Measurements from ENCODE around the gene KIRREL1. TPM values are rescaled to one million over a fixed set of nuclear protein-coding genes. Genes with fewer than 3 reads are reported as not detected.

KIRREL1 gene
- total RNA-seq, 2 donors from 2014 or later: 18.6 to 50.2 TPM

GRCh38 chr1:158013840-158014730, 20.6 kb downstream of the KIRREL1 start:
- TF ChIP-seq CTCF (IDR thresholded peaks at IDR 0.05) (no peak), POLR2A (IDR thresholded peaks at IDR 0.05) (no peak), POLR2AphosphoS5 (IDR thresholded peaks at IDR 0.05) (no peak)
- no peaks in the 10 kb centered on the region for H3K4me1 ChIP-seq (replicated peaks)
- peak overlapping the region; percentile 24 to 35 for H3K27ac ChIP-seq
- H3K27me3 ChIP-seq (replicated peaks; ENCODE audit: insufficient read depth): no peaks in the 10 kb centered on the region
- DNase-seq (ENCODE audit: low spot score): no peak
- H3K4me3 ChIP-seq: no peak overlapping the region
- H3K36me3 ChIP-seq: no peaks in the 10 kb centered on the region
- 55% methylated on average over 12 of the region's 12 CpGs for WGBS
- no peaks in the 10 kb centered on the region for H3K9me3 ChIP-seq
- intact Hi-C loops (cut with DNase I): no loop called here

GRCh38 chr1:158014731-158015320, 21.4 kb downstream of the KIRREL1 start:
- TF ChIP-seq CTCF (IDR thresholded peaks at IDR 0.05): no peak
- TF ChIP-seq POLR2AphosphoS5 (IDR thresholded peaks at IDR 0.05): no peak
- no peak for TF ChIP-seq POLR2A (IDR thresholded peaks at IDR 0.05)
- Histone ChIP-seq H3K27ac (peak overlapping the region in 1 of 2 donors; percentile 24), H3K4me1 (replicated peaks) (no peaks in the 10 kb centered on the region)

GRCh38 chr1:158016651-158017335, 23.3 kb downstream of the KIRREL1 start:
- intact Hi-C loops (cut with DNase I): no loop called here

More at GRCh38 chr1:158014731-158015320, 21.4 kb downstream of the KIRREL1 start:
- DNase-seq (ENCODE audit: low spot score): no peak
- intact Hi-C loops (cut with DNase I): no loop called here
- Histone ChIP-seq H3K27me3 (replicated peaks; ENCODE audit: insufficient read depth) (no peaks in the 10 kb centered on the region), H3K4me3 (no peak overlapping the region), H3K9me3 (no peaks in the 10 kb centered on the region), H3K36me3 (no peaks in the 10 kb centered on the region)
- 61% methylated on average over 6 of the region's 6 CpGs for WGBS

More at GRCh38 chr1:158016651-158017335, 23.3 kb downstream of the KIRREL1 start:
- 71% methylated on average over 10 of the region's 10 CpGs for WGBS
- H3K4me1 ChIP-seq (replicated peaks): peaks cover 6% of the 10 kb centered on the region
- no peak overlapping the region for H3K27ac ChIP-seq
- no peaks in the 10 kb centered on the region for H3K27me3 ChIP-seq (replicated peaks; ENCODE audit: insufficient read depth)
- no peaks in the 10 kb centered on the region for H3K9me3 ChIP-seq
- TF ChIP-seq CTCF (IDR thresholded peaks at IDR 0.05) (no peak), POLR2A (IDR thresholded peaks at IDR 0.05) (no peak), POLR2AphosphoS5 (IDR thresholded peaks at IDR 0.05) (no peak)
- H3K4me3 ChIP-seq: no peak overlapping the region
- no peaks in the 10 kb centered on the region for H3K36me3 ChIP-seq
- no peak for DNase-seq (ENCODE audit: low spot score)
